NT2/D1 (cell line): Measurements from ENCODE around the gene PRSS57.
"Not testable (repeated sequence)": the region's sequence is repeated elsewhere in the genome, so short reads cannot be mapped to it uniquely, and the experiment has no call there.

Experiments
- SUZ12 ChIP-seq: IDR thresholded peaks from 2 replicates; pipeline ENCODE4 v1.6.1; 2011; ENCODE audit not compliant: insufficient read length, insufficient read depth; ENCODE audit errors: extremely low read depth
- YY1 ChIP-seq: IDR thresholded peaks from 2 replicates; pipeline ENCODE4 v1.6.1; 2011; ENCODE audit not compliant: insufficient read length, insufficient read depth
- ZNF274 ChIP-seq: IDR thresholded peaks from 2 replicates; pipeline ENCODE4 v1.6.1; 2011; ENCODE audit warnings: mild to moderate bottlenecking, low read depth, low read length

DNA sequence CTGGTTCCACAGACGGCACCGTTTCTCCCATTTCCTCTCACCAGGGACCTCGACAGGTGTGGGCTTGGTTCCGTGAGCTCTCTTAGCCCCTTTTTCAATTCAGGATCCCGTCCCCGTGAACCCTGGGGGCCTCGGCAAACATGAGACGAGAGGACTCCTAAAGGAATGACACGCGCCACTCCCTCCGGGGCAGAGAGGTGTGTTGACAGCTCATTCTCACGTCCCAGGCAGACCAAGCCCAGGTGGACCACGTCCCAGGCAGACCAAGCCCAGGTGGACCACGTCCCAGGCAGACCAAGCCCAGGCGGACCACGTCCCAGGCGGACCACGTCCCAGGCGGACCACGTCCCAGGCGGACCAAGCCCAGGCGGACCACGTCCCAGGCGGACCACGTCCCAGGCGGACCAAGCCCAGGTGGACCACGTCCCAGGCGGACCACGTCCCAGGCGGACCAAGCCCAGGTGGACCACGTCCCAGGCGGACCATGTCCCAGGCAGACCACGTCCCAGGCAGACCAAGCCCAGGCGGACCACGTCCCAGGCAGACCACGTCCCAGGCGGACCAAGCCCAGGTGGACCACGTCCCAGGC, 28.2 kb downstream of the PRSS57 start:
- TF ChIP-seq ZNF274, YY1, SUZ12: not testable (repeated sequence)
